ENCODE data around the gene STXBP5L.
"Not testable (repeated sequence)": the region's sequence is repeated elsewhere in the genome, so short reads cannot be mapped to it uniquely, and the experiment has no call there.

The STXBP5L gene

DNA sequence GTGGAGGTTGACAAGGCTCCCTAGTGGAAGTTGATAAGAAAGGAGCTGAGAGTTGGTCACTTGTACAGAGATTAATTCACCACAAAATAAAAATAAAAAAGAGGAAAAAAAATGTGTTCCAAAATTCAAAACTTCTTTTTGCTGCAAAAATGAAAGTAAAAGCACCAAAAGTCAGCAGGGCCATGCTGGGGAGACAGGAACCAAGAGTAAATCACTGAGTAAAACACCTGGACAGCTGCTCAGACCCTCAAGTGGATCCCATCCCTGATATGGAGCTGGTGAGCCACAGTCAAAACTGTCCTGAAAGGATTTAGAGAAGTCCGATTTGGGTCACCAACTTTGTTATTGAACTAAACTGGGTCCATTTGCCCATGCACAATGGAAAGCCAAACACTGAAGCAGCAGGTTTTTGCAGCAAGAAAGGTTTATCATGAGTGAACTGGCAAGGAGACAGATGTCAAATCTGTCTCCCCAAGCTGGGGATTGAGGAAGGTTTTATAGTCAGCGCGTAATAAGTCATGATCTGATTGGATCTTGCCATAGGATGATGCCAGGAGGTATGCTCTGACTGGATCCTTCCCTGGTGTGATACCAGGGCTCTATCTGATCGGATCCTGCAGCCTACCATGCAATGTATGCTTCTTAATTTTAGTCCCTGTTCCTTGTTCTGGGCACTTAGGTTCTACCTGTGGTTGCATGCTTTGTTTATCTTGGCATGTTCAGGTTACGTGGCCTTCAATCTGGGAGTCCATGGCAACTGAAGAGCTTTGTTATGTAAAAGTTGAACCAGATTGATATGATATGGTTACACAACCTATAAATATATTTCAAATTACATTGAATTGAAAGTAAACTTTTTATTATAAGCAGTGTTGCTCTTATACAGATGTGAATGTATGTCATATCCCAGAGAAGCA lies 324.6 kb downstream of the STXBP5L start:
- no peak for DNase-seq

DNA sequence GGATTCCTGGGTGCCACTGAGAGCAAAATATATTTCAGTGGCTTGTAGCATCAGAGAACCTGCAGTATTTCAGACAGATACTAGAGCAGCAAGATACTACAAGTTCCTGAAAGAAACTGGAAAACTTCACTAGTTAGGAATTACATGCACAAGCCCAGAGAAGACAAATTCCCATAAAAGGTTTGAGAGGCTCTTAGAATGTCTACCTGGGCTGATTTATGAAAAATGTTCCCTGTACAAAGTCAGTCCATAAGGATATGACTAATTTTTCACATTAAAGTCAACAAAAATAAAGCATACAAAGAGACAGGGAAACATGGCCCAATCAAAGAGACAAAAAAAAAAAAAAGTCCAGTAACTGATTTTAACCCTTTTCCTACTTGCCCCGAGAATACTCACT lies 335.2 kb downstream of the STXBP5L start:
- no peak for DNase-seq

DNA sequence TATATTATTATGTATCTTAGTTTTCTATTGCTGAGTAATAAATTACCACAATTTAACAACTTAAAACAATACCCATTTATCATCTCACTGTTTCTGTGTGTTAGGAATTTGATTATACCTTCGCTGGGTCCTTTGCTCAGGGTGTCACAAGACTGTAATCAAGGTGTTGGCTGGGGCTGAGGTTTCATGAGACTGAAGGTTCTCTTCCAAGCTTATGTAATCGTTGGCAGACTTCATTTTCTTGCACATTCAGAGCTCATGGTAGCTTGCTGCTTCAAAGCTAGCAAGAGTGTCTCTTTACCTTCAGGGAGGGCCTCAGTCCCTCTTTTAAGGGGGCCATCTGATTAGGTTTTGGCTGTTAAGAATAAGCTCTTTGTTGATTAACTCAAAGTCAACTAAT lies 344.7 kb downstream of the STXBP5L start:
- no peak for DNase-seq

DNA sequence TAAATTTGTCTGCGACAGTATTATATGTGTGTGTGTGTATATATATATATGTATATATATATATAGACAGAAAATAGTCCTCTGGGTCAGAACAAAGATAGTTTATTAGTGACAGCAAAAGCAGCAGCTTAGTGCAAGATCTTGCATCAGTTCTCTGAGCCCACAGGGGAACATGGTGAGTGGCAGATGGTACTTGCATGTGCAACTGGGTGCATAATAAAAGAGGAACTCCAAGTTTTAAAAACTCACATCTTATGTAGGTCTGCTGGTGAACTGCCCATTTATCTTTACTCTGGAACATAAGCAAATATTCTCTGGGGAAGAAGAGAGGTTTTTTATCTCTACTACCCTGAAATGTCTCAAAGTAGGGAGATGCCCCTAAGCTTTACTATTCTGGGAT lies 361.4 kb downstream of the STXBP5L start:
- DNase-seq = no peak

DNA sequence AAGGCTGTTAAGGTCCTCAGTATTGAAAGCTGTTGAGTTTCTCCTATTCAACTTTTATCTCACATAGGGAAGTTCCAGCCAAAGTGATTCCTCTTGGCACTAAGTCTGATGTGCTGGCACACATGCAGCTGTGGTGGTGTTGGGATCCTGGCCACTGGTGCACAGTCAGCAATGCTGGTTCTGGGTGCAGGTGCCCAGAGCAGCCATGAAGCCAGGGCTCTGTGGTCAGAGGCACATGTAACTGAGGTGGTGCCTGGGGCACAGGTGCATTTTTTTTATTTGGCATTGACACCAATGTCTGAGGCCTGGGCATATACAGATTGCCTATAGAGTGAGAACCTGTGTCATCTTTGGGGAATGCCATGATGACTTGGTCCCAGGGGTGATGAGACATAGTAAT lies 366.4 kb downstream of the STXBP5L start:
- no peak for DNase-seq

DNA sequence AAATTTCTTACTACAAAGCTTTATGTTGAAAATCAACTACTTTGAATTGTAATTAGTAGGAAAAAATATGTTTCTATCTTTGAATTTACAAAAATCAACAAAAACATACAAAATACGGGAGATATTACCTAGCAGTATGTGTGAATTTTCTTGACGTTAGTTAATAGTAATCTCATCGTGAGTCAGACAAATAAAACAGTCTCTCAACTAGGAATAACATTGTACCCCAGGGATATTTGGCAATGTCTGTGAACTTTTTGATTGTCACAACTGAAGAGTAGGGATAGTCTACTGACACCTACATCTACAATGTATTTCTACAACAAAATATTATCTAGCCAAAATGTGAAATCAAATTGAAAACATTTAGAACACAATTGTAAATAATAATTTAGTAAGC lies 387.4 kb downstream of the STXBP5L start:
- DNase-seq = no peak

DNA sequence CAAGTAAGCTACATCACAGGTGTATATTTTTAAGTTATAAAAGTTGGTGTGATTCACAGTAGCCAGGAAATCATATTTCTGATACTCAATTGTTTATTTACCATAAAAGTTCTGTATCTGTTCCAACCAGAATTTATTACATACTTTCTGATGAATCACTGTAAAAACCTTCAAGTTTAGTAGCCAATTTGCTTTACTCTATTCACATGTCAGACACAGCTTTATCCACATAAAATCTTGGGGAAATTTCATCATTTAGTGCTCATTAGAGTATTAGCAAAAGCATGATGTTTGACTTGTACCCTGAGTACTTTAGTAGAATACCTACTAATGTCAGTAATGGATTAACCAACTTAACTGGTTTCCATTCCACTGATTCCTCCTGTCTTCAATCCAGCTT lies 388.0 kb downstream of the STXBP5L start:
- no peak for DNase-seq

DNA sequence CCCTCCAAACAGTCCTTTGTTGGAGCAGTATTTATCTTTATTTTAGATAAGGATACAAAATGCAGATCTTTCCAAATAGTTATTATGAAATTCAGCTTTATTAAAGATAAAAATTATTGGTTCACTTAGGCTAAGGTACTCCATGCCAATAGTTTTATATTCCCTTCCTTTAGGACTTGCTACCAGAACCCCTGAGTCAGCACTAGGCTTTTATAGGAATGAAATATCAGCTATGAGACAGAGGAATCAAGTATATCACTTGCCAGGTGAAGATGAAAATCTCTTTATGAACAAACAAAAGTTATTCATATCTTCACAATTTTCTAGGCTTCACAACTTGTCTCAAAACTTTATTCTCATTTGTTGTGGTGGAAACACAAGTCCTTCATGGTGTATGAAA lies 416.3 kb downstream of the STXBP5L start:
- no peak for DNase-seq

DNA sequence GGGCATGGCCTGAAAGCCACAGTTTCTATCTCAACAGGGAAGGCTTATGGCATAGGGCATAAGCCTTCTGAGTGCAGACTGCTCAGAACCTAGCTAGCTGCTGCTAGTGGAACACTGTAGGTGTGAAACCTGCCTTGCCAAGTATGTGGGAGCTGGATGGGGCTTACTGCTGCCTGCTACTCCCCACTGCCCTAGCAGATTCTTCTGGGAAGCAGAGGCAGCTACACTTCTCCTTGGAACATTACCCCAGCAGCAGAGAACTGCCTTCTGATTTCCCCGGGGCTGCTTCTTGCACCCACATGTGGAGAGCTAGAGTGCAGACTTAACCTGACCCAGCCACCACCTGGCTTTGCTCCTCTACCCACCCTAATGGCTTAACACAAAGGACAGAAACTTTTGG lies 422.1 kb downstream of the STXBP5L start:
- no peak for DNase-seq

DNA sequence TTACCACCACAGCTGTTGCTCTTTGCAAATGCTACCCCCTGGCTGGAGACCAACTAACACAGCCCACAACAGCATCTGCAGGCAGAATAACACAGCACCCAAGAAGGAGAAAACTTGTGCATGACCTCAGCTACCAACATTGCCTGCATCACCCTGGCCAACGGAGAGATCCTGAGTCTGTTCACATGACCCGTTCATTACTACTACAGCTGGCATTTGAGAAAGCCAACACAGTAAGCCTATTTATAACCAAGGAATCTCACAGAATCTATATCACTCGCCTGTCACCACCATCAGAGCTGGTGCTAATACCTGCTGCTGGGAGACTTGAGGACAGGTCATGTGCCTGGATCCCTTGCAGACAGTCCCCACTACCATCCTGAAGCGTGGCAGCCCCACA lies 422.6 kb downstream of the STXBP5L start:
- no peak for DNase-seq

DNA sequence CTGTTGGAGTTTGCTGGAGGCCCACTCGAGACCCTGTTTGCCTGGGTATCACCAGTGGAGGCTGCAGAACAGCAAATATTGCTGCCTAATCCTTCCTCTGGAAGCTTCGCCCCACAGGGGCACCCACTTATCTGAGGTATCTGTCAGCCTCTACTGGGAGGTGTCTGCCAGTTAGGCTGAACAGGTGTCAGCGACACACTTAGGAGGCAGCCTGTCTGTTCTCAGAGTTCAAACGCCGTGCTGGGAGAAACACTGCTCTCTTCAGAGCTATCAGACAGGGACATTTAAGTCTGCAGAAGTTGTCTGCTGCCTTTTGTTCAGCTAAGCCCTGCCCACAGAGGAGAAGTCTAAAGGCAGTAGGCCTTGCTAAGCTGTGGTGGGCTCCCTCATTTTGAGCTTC lies 448.0 kb downstream of the STXBP5L start:
- DNase-seq = not testable (repeated sequence)

DNA sequence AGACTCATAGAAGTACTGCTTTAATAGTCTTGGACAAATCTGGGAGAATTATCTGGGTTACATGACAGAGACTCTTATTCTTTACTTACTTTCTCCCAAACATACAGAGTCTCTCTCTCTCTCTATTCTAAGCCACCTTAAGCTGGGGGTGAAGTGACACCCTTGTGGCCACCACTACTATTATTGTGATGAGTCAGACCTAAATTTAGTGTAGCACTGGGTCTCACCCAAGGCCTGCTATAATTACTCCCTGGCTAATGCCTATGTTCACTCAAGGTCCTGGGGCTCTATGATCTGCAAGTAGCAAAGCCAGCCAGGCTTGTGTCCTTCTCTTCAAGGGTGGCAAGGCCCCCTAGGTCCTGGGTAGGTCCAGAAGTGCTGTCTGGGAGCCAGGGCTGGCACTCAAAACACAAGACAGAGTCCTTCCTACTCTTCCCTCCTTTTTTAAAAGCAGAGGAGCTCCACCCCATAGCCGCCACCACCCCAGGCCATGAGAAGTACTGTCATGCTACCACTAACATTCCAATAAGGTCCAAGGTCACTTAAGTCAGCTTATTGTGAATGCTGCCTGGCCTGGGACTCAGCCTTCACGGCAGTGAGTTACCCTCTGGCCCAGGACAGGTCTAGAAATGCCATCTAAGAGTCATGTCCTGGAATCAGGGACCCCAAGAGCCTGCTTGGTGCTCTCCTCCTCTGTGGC lies 454.2 kb downstream of the STXBP5L start:
- DNase-seq = no peak

DNA sequence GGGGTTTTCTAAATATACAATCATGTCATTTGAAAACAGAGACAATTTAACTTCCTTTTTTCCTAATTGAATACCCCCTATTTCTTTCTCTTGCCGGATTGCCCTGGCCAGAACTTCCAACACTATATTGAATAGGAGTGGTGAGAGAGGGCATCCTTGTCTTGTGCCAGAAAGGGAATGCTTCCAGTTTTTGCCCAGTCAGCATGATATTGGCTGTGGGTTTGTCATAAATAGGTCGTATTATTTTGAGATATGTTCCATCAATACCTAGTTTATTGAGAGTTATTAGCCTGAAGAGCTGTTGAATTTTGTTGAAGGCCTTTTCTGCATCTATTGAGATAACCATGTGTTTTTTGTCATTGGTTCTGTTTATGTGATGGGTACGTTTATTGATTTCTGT lies 480.3 kb downstream of the STXBP5L start:
- DNase-seq = not testable (repeated sequence)

DNA sequence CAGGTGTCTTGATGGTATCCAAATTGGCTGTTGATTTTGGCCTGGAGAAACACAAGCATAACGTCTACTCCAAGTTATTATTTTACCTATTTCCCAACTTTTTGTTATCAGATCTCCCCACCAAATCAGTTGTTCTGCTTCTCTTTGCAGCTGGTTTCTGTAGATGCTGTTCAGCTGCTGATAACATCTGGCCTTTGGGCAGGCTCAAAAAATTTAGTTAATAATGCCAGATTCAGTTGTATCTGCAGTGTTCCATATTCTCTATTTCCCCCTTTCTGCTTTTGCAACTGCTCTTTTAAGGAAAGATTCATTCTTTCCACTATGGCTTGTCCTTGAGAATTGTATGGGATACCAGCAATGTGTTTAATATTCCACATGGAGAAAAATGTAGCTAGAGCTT lies 488.0 kb downstream of the STXBP5L start:
- DNase-seq = not testable (repeated sequence)

DNA sequence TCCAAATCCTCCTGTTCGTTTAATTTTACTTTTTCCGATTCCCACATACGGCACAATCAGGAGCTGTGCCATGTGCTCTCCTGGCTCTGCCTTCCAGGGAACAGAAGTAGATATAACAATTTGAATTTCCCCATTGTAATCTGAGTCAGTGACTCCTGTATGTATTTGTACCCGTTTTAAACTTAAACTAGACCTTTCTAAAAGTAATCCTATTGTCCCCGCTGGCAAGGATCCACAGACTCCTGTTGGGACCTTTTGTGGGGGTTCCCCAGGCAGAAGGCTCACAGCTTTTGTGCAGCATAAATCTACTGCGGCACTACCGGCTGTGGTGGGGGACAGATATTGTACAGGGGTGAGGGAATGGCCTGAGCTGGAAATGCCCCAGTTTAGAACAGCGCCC lies 490.0 kb downstream of the STXBP5L start:
- DNase-seq = not testable (repeated sequence)

DNA sequence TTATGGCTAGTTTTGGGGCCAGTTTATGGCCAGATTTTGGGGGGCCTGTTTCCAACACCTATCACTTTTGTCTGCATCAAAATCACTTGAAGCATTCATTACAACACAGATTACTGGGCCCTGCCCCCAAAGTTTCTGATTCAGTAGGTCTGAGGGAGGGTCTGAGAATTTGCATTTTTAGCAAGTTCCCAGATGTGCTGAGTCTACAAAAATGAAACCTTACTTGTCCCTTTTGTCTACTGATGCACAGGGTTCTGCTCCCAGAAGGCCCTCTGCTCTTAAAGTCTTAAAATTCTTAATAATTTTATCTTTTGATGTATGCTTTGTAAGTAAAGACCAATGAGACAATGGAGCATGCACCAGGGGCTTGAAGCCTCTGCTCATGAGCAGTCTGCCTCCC lies 491.8 kb downstream of the STXBP5L start:
- no peak for DNase-seq

DNA sequence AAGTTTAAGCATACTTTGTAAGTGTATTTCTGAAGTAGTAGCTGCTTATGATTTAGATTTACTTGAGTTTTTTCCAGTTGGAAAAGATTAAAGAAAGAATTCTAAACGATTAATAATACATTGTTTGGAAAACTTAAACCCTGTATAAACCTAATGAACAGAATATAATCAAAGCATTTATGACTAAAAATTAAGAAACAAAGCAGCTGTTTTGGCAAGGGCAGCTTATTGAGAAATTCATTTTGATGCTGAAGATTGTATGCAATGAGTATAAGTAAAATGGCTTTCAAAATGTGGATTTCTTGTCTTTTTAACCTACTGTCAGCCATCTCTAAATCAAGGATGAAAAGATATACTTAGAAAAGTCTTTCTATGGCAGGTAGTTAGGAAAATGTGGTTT lies 497.6 kb downstream of the STXBP5L start:
- no peak for DNase-seq

DNA sequence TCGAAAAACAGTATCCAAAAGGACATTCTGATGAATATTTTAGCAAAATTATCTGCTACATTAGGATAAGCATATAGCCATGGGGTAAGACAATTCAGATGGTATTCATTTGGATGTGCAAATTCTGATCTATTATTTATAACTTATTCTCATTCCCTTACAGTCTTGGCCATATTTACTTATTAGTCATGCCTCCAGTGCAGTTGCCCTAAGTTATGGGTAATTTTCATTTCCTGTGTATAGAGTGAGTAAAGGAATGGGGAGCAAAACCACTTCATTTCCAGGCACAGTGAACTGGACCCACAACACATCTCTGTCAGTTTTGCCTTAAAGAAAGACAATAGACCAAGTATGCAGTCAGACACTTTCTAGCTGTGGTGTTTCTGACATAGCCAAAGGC lies 503.5 kb downstream of the STXBP5L start:
- no peak for DNase-seq

DNA sequence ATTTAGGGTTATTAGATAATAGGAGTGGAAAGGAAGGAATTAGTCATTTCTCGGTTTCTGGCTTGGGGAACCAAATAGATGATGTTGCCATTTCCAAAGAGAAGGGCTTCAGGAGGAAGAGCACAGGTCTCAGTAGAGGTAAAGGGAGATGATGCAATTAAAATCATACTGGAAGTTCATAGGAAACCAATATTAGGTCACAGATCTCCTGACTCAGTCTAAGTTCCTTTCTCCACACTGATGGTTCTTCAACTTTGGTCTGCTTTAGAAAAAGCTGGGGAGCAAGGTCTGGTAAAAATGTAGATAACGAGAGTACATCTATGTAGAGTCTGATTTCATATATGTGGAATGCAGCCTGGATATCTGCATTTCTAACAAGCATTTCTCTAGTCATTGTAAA lies 506.9 kb downstream of the STXBP5L start:
- no peak for DNase-seq

DNA sequence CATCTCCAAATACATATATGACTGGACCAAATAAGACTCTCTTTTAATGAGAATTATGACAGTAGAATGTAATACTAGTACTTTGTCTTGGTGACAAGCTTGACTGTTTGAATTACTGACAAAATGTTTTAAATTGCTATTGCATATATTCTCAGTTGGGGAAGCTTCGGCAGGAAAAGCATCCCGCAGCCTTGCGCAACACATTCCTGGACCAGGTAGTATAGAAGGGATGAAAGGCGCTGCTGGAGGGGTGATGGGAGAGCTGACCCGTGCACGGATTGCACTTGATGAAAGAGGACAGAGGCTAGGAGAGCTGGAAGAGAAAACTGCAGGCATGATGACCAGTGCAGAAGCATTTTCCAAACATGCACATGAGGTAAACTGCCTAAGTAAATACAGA lies 510.2 kb downstream of the STXBP5L start:
- DNase-seq = no peak

DNA sequence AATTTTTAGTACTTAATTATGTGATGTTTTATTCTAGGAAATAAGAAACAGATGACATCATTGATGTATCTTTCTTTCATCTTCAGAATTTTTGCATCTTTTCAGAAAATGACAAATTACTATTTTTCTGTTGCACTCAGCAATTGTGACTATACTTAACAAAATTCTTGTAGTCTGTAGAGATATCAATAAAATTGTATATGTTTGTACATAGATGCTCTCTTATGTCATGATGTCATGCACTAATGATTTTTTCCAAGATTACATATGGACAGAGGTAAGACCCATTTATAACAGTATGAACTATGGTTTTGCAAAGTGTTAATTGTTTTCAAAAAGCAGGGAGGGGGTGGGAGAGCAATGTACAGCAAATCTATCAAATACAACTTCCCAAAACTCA lies 516.5 kb downstream of the STXBP5L start:
- no peak for DNase-seq

DNA sequence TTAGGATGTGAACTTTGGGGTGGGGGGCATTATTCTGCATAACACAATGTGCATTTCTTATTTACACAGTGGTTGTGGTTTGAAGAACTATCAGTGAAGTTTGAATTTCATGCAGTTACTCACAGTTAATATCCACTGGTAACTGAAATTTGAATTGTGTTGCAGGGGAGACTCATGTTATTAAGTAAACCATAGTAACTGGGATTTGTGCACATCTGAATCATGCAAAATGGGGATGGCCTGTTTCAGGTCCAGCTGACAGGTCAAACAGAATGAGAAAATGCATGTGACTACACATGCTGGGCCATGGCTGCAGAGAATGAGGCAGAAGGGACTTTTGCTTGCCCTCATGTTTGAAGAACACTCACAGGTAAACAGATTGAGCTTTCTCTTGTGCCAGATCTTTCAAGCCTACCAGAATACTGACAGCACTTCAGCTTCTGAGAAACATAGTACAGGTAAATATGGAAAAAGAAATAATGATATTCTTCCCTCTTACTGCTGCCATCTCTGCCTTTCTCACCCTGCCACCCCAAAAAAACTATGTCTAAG lies 522.7 kb downstream of the STXBP5L start:
- no peak for DNase-seq

DNA sequence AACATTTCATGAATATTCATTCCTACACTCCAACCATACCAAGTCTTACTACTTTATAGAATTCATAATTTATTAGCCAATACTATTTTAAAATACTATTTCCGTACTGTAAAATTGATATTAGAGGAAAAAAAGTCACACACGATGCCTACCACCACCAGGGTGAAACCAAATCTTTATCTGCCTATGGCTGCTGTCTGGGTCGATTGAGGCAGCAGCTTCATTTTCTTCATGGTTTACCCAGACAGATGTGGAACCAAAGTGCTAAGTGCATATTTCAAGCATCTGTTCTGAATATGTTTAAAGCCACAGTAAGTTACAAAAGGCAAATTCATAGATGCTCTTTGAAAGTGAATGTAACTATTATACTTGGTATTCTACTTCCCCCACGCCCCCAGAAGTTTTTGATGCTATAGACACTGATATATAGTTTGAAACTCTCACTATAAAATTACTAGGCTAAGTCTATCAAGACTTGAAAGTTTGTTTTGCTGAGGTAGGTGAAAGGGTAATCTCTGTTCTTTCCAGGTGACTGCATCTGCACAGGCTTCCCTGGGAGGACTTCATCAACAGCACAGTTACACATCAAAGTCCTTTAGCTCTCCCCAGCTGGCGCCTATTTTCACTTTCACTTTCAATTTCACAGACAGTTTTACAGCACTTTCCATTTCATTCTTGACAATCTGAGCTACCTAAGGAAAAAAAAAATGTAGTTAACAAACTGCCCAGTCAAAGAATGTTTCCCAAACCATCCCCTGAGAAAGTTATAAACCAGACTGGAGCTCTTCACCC lies 523.9 kb downstream of the STXBP5L start:
- no peak for DNase-seq

Measured in activated CD8-positive, alpha-beta memory T cell treated with anti-CD3 and anti-CD28 coated beads, Interleukin-2, amount 50 U/mL, for 48 hours (primary cell).